Ishikawa (cell line): ENCODE results near the gene KCNJ13.

ENCODE experiments used
- CEBPB ChIP-seq: IDR thresholded peaks from 2 replicates; pipeline ENCODE4 v1.6.1; 2012
- CREB1 ChIP-seq: IDR thresholded peaks from 2 replicates; pipeline ENCODE4 v1.6.1; 2012; ENCODE audit warnings: low read depth
- EGR1 ChIP-seq: IDR thresholded peaks from 2 replicates; pipeline ENCODE4 v1.6.1; 2012
- EP300 ChIP-seq: IDR thresholded peaks from 2 replicates; pipeline ENCODE4 v1.6.1; 2012; ENCODE audit warnings: borderline replicate concordance
- FOXM1 ChIP-seq: IDR thresholded peaks from 2 replicates; pipeline ENCODE4 v1.6.1; 2012; ENCODE audit warnings: low read depth, borderline replicate concordance
- MAX ChIP-seq: IDR thresholded peaks from 2 replicates; pipeline ENCODE4 v1.6.1; 2012
- NFIC ChIP-seq: IDR thresholded peaks from 2 replicates; pipeline ENCODE4 v1.6.1; 2012
- RAD21 ChIP-seq: IDR thresholded peaks from 2 replicates; pipeline ENCODE4 v1.6.1; 2012; ENCODE audit warnings: low read depth
- REST ChIP-seq: IDR thresholded peaks from 2 replicates; pipeline ENCODE4 v1.6.1; 2012; ENCODE audit warnings: low read depth, mild to moderate bottlenecking
- TAF1 ChIP-seq: IDR thresholded peaks from 2 replicates; pipeline ENCODE4 v1.6.1; 2012; ENCODE audit warnings: low read depth, mild to moderate bottlenecking
- TCF12 ChIP-seq: IDR thresholded peaks from 2 replicates; pipeline ENCODE4 v1.6.1; 2012; ENCODE audit warnings: low read depth
- TEAD4 ChIP-seq: IDR thresholded peaks from 2 replicates; pipeline ENCODE4 v1.6.1; 2012
- USF1 ChIP-seq: IDR thresholded peaks from 2 replicates; pipeline ENCODE4 v1.6.1; 2012
- YY1 ChIP-seq: IDR thresholded peaks from 2 replicates; pipeline ENCODE4 v1.6.1; 2012; ENCODE audit warnings: low read depth
- ZBTB7A ChIP-seq: IDR thresholded peaks from 2 replicates; pipeline ENCODE4 v1.6.1; 2012; ENCODE audit warnings: low read depth

Gene KCNJ13

GRCh38 chr2:232728785-232729184 is 47.6 kb downstream of the KCNJ13 start:
- no peak for TF ChIP-seq ZBTB7A

- TF ChIP-seq YY1 (no peak), EP300 (no peak), RAD21 (no peak), REST (no peak), ZBTB7A (no peak), MAX (no peak), NFIC (no peak), TCF12 (no peak)
Measured at GRCh38 chr2:232723027-232723426, 53.3 kb downstream of the KCNJ13 start.

- TF ChIP-seq USF1, result no peak
- no peak for TF ChIP-seq EGR1
- no peak for TF ChIP-seq ZBTB7A
- TF ChIP-seq MAX, result no peak
- TF ChIP-seq TAF1, result no peak
Measured at GRCh38 chr2:232721882-232722281, 54.5 kb downstream of the KCNJ13 start.

- TF ChIP-seq NFIC (no peak), YY1 (no peak), EP300 (no peak), ZBTB7A (no peak), EGR1 (no peak), TCF12 (no peak), REST (no peak), TEAD4 (no peak), CEBPB (no peak), RAD21 (no peak), TAF1 (no peak), FOXM1 (no peak), CREB1 (no peak), USF1 (no peak), MAX (no peak)
Measured at GRCh38 chr2:232721261-232721660, 55.1 kb downstream of the KCNJ13 start.
